NT2/D1 (cell line): ENCODE data around the gene NVL.
A peak's percentile ranks its signal among the peaks of the same experiment; 100 is the strongest.

Source experiments
- DNase-seq: peaks from one replicate; pipeline ENCODE4 v3.0.0-alpha.2; 2011; ENCODE audit warnings: low read depth, low spot score
- H3K27me3 ChIP-seq: 2 replicates; pipeline ENCODE4 v1.6.0; 2011; ENCODE audit warnings: mild to moderate bottlenecking; ENCODE audit not compliant: insufficient read length, insufficient read depth
- H3K36me3 ChIP-seq: 2 replicates; pipeline ENCODE4 v1.6.1; 2011; ENCODE audit warnings: mild to moderate bottlenecking, low read length, mixed read lengths; ENCODE audit not compliant: insufficient read depth, insufficient read length
- H3K4me1 ChIP-seq: 2 replicates; pipeline ENCODE4 v1.5.1; 2011; ENCODE audit not compliant: insufficient read depth, insufficient read length
- H3K4me3 ChIP-seq: 2 replicates; pipeline ENCODE4 v1.5.1; 2011; ENCODE audit warnings: low read depth; ENCODE audit not compliant: insufficient read length
- H3K9ac ChIP-seq: 2 replicates; pipeline ENCODE4 v1.6.0; 2011; ENCODE audit warnings: low read depth; ENCODE audit not compliant: insufficient read length
- H3K9me3 ChIP-seq: 2 replicates; pipeline ENCODE4 v1.5.1; 2011; ENCODE audit warnings: mild to moderate bottlenecking, low read length; ENCODE audit not compliant: insufficient read depth
- SUZ12 ChIP-seq: IDR thresholded peaks from 2 replicates; pipeline ENCODE4 v1.6.1; 2011; ENCODE audit not compliant: insufficient read length, insufficient read depth; ENCODE audit errors: extremely low read depth
- YY1 ChIP-seq: IDR thresholded peaks from 2 replicates; pipeline ENCODE4 v1.6.1; 2011; ENCODE audit not compliant: insufficient read length, insufficient read depth
- ZNF274 ChIP-seq: IDR thresholded peaks from 2 replicates; pipeline ENCODE4 v1.6.1; 2011; ENCODE audit warnings: mild to moderate bottlenecking, low read depth, low read length

The NVL gene

GRCh38 chr1:224251741-224252146 is 78.2 kb downstream of the NVL start:
- Histone ChIP-seq H3K27me3 (no peaks in the 10 kb centered on the region), H3K9me3 (no peaks in the 10 kb centered on the region), H3K4me1 (peaks cover 3% of the 10 kb centered on the region), H3K36me3 (peaks cover 35% of the 10 kb centered on the region), H3K9ac (no peak overlapping the region), H3K4me3 (no peak overlapping the region)
- no peak for DNase-seq
- no peak for TF ChIP-seq YY1

GRCh38 chr1:224245188-224245587 is 84.8 kb downstream of the NVL start:
- Histone ChIP-seq H3K9me3 (no peaks in the 10 kb centered on the region), H3K4me3 (no peak overlapping the region), H3K36me3 (peaks cover 44% of the 10 kb centered on the region), H3K9ac (no peak overlapping the region), H3K4me1 (no peaks in the 10 kb centered on the region), H3K27me3 (no peaks in the 10 kb centered on the region)
- DNase-seq, result no peak
- TF ChIP-seq SUZ12 (no peak), YY1 (no peak), ZNF274 (no peak)

GRCh38 chr1:224238756-224239155 is 91.2 kb downstream of the NVL start:
- H3K27me3 ChIP-seq, result no peaks in the 10 kb centered on the region
- TF ChIP-seq SUZ12 (no peak), ZNF274 (no peak), YY1 (no peak)
- H3K9ac ChIP-seq, result no peak overlapping the region
- H3K36me3 ChIP-seq, result peaks cover 26% of the 10 kb centered on the region
- H3K4me1 ChIP-seq, result no peaks in the 10 kb centered on the region
- H3K4me3 ChIP-seq, result no peak overlapping the region
- no peaks in the 10 kb centered on the region for H3K9me3 ChIP-seq
- DNase-seq, result no peak

GRCh38 chr1:224238212-224238611 is 91.8 kb downstream of the NVL start:
- H3K36me3 ChIP-seq, result peaks cover 24% of the 10 kb centered on the region

GRCh38 chr1:224237119-224237881 is 92.7 kb downstream of the NVL start:
- no peak for TF ChIP-seq ZNF274
- no peak for TF ChIP-seq SUZ12
- no peak for TF ChIP-seq YY1

More at GRCh38 chr1:224238212-224238611, 91.8 kb downstream of the NVL start:
- TF ChIP-seq YY1 (no peak), ZNF274 (no peak), SUZ12 (no peak)
- H3K9ac ChIP-seq, result peak overlapping the region; percentile 53
- no peaks in the 10 kb centered on the region for H3K9me3 ChIP-seq
- DNase-seq, result no peak
- H3K27me3 ChIP-seq, result no peaks in the 10 kb centered on the region
- no peak overlapping the region for H3K4me3 ChIP-seq
- no peaks in the 10 kb centered on the region for H3K4me1 ChIP-seq

GRCh38 chr1:224235813-224236493 is 94.0 kb downstream of the NVL start:
- Histone ChIP-seq H3K4me1 (no peaks in the 10 kb centered on the region), H3K9ac (no peak overlapping the region), H3K9me3 (no peaks in the 10 kb centered on the region), H3K36me3 (peaks cover 32% of the 10 kb centered on the region), H3K27me3 (no peaks in the 10 kb centered on the region), H3K4me3 (no peak overlapping the region)
- no peak for TF ChIP-seq ZNF274
- no peak for TF ChIP-seq SUZ12
- TF ChIP-seq YY1, result no peak
- peak; percentile 97 for DNase-seq

More at GRCh38 chr1:224237119-224237881, 92.7 kb downstream of the NVL start:
- H3K4me1 ChIP-seq, result no peaks in the 10 kb centered on the region
- no peak overlapping the region for H3K9ac ChIP-seq
- H3K4me3 ChIP-seq, result no peak overlapping the region
- peaks cover 27% of the 10 kb centered on the region for H3K36me3 ChIP-seq
- H3K9me3 ChIP-seq, result no peaks in the 10 kb centered on the region
- H3K27me3 ChIP-seq, result no peaks in the 10 kb centered on the region
- DNase-seq, result no peak

DNA sequence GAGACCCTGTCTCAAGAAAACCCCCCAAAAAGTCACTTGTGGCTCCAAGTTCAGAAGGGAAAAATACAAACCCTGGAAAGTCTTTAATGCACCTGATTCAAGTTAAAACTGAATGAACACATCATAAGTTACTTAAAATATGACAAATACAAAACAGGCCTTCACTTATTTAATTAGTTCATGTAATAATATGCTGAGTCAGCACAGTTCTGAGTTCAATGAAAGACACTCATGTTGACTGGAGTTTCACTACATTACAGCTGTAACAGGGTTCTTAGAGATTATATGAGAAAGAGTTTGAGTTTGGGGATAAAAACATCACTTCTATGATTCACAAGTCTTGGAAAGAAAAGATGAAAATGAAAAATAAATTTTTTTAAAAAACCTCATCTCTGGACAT is 96.0 kb downstream of the NVL start:
- TF ChIP-seq ZNF274 (no peak), SUZ12 (no peak), YY1 (no peak)

More for the DNA sequence above, 96.0 kb downstream of the NVL start:
- no peak for DNase-seq
- no peaks in the 10 kb centered on the region for H3K9me3 ChIP-seq
- H3K4me3 ChIP-seq, result no peak overlapping the region
- no peak overlapping the region for H3K9ac ChIP-seq
- H3K36me3 ChIP-seq, result peaks cover 37% of the 10 kb centered on the region
- H3K27me3 ChIP-seq, result no peaks in the 10 kb centered on the region
- H3K4me1 ChIP-seq, result no peaks in the 10 kb centered on the region
